Measurements from ENCODE around the gene ZEB1. TPM values are rescaled to one million over a fixed set of nuclear protein-coding genes. Genes with fewer than 3 reads are reported as not detected.

ZEB1 gene
- total RNA-seq, 1 experiment from 2014 or later = 0.39 TPM

DNA sequence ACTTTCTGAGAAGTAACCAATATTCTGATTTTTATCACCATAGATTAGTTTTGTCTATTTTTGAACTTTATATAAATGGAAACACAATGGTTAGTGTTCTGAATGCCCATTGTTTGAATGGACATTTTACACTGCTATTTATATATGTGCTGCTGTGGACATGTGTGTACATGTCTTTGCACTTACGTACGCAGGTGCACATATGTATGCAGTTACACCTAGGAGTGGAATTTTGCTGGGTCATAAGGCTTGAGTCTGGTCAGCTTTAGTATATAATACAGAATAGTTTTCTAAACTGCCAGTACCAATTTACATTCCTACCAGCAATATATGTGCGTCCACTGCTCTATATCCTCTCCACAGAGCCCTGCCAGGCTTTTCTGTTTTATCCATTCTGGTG is 24.5 kb upstream of the ZEB1 start:
- H2BK15ac ChIP-seq (ENCODE audit: low read depth, low read length) = no peak overlapping the region
- no peak overlapping the region for H4K91ac ChIP-seq (ENCODE audit: insufficient read length, low read depth, low read length)
- H3K18ac ChIP-seq (ENCODE audit: insufficient read length, low read depth, low read length) = no peak overlapping the region
- Mint-ChIP-seq H3K9me3 (peaks cover 0 to 2% of the 10 kb centered on the region in 2 experiments; a peak in 1 of 5 replicates), H3K36me3 (ENCODE audit: insufficient read depth in 1 of 3, low read depth in 3 of 3) (no peaks in the 10 kb centered on the region), H3K4me1 (peaks cover 15 to 16% of the 10 kb centered on the region in 2 experiments), H3K4me3 (no peak overlapping the region), H3K27ac (no peak overlapping the region), H3K27me3 (ENCODE audit: low read depth) (no peaks in the 10 kb centered on the region)
- TF ChIP-seq, protein P1, sequence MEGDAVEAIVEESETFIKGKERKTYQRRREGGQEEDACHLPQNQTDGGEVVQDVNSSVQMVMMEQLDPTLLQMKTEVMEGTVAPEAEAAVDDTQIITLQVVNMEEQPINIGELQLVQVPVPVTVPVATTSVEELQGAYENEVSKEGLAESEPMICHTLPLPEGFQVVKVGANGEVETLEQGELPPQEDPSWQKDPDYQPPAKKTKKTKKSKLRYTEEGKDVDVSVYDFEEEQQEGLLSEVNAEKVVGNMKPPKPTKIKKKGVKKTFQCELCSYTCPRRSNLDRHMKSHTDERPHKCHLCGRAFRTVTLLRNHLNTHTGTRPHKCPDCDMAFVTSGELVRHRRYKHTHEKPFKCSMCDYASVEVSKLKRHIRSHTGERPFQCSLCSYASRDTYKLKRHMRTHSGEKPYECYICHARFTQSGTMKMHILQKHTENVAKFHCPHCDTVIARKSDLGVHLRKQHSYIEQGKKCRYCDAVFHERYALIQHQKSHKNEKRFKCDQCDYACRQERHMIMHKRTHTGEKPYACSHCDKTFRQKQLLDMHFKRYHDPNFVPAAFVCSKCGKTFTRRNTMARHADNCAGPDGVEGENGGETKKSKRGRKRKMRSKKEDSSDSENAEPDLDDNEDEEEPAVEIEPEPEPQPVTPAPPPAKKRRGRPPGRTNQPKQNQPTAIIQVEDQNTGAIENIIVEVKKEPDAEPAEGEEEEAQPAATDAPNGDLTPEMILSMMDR (conservative IDR thresholded peaks at IDR 0.05) = no peak
- H3K14ac ChIP-seq (ENCODE audit: insufficient read depth, low read length) = no peak overlapping the region
- H2AK5ac ChIP-seq (ENCODE audit: insufficient read length, low read length) = no peak overlapping the region
- H3K23me2 ChIP-seq (ENCODE audit: insufficient read length, low read depth, low read length, poor library complexity, severe bottlenecking) = no peaks in the 10 kb centered on the region
- H3K23ac ChIP-seq (ENCODE audit: insufficient read length, low read depth, low read length) = no peak overlapping the region
- H2BK20ac ChIP-seq (ENCODE audit: low read depth, low read length, poor library complexity, severe bottlenecking) = no peak overlapping the region
- H2AFZ ChIP-seq (ENCODE audit: low read length) = no peak overlapping the region
- H3K9ac ChIP-seq (ENCODE audit: extremely low read depth, insufficient read length, low read length) = no peak overlapping the region
- no peak for DNase-seq
- H3K9me3 ChIP-seq (ENCODE audit: control insufficient read depth, low read depth, low read length) = no peaks in the 10 kb centered on the region
- H3K27me3 ChIP-seq (ENCODE audit: insufficient read depth, low read length) = no peaks in the 10 kb centered on the region
- H2BK12ac ChIP-seq (ENCODE audit: insufficient read length, low read depth, low read length) = no peak overlapping the region
- no peak overlapping the region for H2BK120ac ChIP-seq (ENCODE audit: low read depth, low read length, poor library complexity, severe bottlenecking)
- no peak overlapping the region for H3K4me2 ChIP-seq (ENCODE audit: insufficient read depth, insufficient read length, low read length)
- H4K8ac ChIP-seq (replicated peaks; ENCODE audit: insufficient read length, low read depth, low read length) = no peak overlapping the region
- H4K20me1 ChIP-seq (ENCODE audit: control insufficient read depth, insufficient read depth, insufficient read length) = no peaks in the 10 kb centered on the region
- no peak overlapping the region for H3K56ac ChIP-seq (ENCODE audit: insufficient read length, low read depth, low read length)
- H4K5ac ChIP-seq (ENCODE audit: insufficient read length, low read depth, low read length) = no peak overlapping the region
- peaks cover 4% of the 10 kb centered on the region; the same call in 1 of the 2 replicates for H3K4me1 ChIP-seq (ENCODE audit: insufficient read depth, low read length)
- WGBS (ENCODE audit: extremely low coverage, insufficient read length, low lambda C conversion rate) = no CpG with 5 or more reads among the region's 3 CpGs
- H3K79me1 ChIP-seq (ENCODE audit: insufficient read depth, low read depth, low read length, poor library complexity, severe bottlenecking) = no peaks in the 10 kb centered on the region
- no peaks in the 10 kb centered on the region for H3K79me2 ChIP-seq (ENCODE audit: insufficient read depth, low read length)
- no peak overlapping the region for H3K27ac ChIP-seq (ENCODE audit: insufficient read length, low read depth, low read length)
- H3T11ph ChIP-seq (ENCODE audit: low read length) = no peak overlapping the region
- H3K4ac ChIP-seq (ENCODE audit: low read depth, low read length) = no peak overlapping the region
- no peak overlapping the region for H2BK5ac ChIP-seq (ENCODE audit: insufficient read length, low read length)
